ENCODE data around the gene HOXB9. TPM values are rescaled to one million over a fixed set of nuclear protein-coding genes. Genes with fewer than 3 reads are reported as not detected.

The HOXB9 gene
- total and polyA plus RNA-seq, 2 experiments from 2014 or later, result not detected

DNA sequence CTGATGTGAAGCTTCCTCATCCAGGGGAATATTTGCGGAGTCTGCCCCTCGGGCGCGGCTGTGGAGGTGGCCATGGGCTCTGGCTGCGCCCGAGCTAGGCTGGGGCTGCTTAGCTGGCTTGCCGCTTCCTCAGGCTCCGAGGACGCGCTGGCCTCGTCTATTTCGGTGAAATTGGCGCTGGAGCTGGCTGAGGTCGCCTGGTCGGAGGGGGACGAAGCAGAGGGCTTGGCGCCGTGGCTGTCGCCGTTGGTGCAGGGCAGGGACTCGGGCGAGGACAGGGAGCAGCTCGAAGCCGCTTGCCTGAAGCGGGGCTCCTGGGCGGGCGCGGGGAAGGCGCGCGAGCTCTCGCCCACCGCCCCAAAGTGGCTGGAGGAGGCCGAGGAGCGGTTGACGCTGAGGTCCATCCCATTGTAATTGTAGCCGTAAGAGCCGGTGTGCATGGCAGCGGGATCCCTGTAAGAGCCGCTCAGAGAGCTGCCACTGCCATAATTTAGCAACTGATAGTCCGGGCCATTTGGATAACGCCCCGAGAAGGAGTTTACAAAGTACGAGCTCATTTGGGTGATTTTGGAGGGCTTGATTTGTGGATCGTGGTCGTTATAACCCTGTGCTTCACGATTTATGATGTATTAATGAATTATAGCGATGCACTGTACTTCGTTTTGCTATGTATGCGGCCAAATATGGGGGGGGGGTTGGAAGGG is 32.9 kb downstream of the HOXB9 start, which contains the start of gene HOXB5:
TSS of gene HOXB5 (minus strand) at position 654 of the 704 bp plus-strand sequence. CDS start at position 557, 97 bp downstream.
- Histone ChIP-seq H3K9me2 (ENCODE audit: insufficient read depth) (no peaks in the 10 kb centered on the region), H2AFZ (no peak within 1 kb of the TSS), H3K79me2 (replicated peaks; ENCODE audit: insufficient read depth) (no peaks in the 10 kb centered on the region), H3K27ac (ENCODE audit: low read depth) (no peak within 1 kb of the TSS), H3F3A (replicated peaks; ENCODE audit: low read depth) (peaks cover 49% of the 10 kb centered on the region), H3K4me1 (ENCODE audit: insufficient read depth) (peaks cover 62% of the 10 kb centered on the region), H3K4me3 (peak within 1 kb of the TSS; percentile 37), H3K27me3 (ENCODE audit: insufficient read depth) (peaks cover 100% of the 10 kb centered on the region), H3K36me3 (ENCODE audit: insufficient read depth) (no peaks in the 10 kb centered on the region), H4K20me1 (replicated peaks; ENCODE audit: insufficient read depth) (peaks cover 43% of the 10 kb centered on the region), H3K4me2 (peak within 1 kb of the TSS; percentile 69)
- peak; percentile 4 for ATAC-seq
- H3K27ac Mint-ChIP-seq, result no peak within 1 kb of the TSS
- peaks cover 3% of the 10 kb centered on the region; the same call in 1 of the 3 replicates for H3K36me3 Mint-ChIP-seq (ENCODE audit: low read depth)
- H3K9me3 Mint-ChIP-seq, result no peaks in the 10 kb centered on the region; the same call in 2 of the 3 replicates
- H3K4me1 Mint-ChIP-seq, result peaks cover 43% of the 10 kb centered on the region
- peaks cover 100% of the 10 kb centered on the region for H3K27me3 Mint-ChIP-seq (ENCODE audit: insufficient read depth, low read depth, poor library complexity)
- peak within 1 kb of the TSS; percentile 56 for H3K4me3 Mint-ChIP-seq
- TF ChIP-seq NANOG (IDR thresholded peaks at IDR 0.05; ENCODE audit: borderline replicate concordance) (no peak), EZH2phosphoT487 (IDR thresholded peaks at IDR 0.05; ENCODE audit: unreplicated experiment) (peak; percentile 69), ZNF462 (CRISPR knock-in tag; IDR thresholded peaks at IDR 0.05) (no peak), JUNB (IDR thresholded peaks at IDR 0.05; ENCODE audit: unreplicated experiment) (no peak), CREB1 (CRISPR knock-in tag; IDR thresholded peaks at IDR 0.05; ENCODE audit: low read depth) (no peak), CTCF (conservative IDR thresholded peaks at IDR 0.05; ENCODE audit: low read depth in 2 of 2) (no peak), EZH2 (IDR thresholded peaks at IDR 0.05; ENCODE audit: low read depth, unreplicated experiment) (peak; percentile 92), STAT1 (IDR thresholded peaks at IDR 0.05; ENCODE audit: unreplicated experiment) (no peak), ZNF331 (CRISPR knock-in tag; IDR thresholded peaks at IDR 0.05; ENCODE audit: low read depth) (no peak), ETS1 (IDR thresholded peaks at IDR 0.05) (no peak), POLR2AphosphoS5 (IDR thresholded peaks at IDR 0.05; ENCODE audit: low read depth) (no peak), ZNF114 (CRISPR knock-in tag; IDR thresholded peaks at IDR 0.05) (no peak)
- TF ChIP-seq, protein P1, sequence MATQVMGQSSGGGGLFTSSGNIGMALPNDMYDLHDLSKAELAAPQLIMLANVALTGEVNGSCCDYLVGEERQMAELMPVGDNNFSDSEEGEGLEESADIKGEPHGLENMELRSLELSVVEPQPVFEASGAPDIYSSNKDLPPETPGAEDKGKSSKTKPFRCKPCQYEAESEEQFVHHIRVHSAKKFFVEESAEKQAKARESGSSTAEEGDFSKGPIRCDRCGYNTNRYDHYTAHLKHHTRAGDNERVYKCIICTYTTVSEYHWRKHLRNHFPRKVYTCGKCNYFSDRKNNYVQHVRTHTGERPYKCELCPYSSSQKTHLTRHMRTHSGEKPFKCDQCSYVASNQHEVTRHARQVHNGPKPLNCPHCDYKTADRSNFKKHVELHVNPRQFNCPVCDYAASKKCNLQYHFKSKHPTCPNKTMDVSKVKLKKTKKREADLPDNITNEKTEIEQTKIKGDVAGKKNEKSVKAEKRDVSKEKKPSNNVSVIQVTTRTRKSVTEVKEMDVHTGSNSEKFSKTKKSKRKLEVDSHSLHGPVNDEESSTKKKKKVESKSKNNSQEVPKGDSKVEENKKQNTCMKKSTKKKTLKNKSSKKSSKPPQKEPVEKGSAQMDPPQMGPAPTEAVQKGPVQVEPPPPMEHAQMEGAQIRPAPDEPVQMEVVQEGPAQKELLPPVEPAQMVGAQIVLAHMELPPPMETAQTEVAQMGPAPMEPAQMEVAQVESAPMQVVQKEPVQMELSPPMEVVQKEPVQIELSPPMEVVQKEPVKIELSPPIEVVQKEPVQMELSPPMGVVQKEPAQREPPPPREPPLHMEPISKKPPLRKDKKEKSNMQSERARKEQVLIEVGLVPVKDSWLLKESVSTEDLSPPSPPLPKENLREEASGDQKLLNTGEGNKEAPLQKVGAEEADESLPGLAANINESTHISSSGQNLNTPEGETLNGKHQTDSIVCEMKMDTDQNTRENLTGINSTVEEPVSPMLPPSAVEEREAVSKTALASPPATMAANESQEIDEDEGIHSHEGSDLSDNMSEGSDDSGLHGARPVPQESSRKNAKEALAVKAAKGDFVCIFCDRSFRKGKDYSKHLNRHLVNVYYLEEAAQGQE (IDR thresholded peaks at IDR 0.05; ENCODE audit: unreplicated experiment), result no peak
- DNase-seq (ENCODE audit: low spot score), result no peak
